ENCODE measurements around the gene RBMS1.

- TF ChIP-seq CTCF (IDR thresholded peaks at IDR 0.05; ENCODE audit: insufficient read depth, low read depth, low read length), result no peak
- no peak for TF ChIP-seq EZH2 (IDR thresholded peaks at IDR 0.05; ENCODE audit: insufficient read depth, low read length)
Measured at GRCh38 chr2:160427629-160428404, 65.8 kb downstream of the RBMS1 start.
